Osteocyte (in vitro differentiated cells): ENCODE measurements around the gene GABRA6. TPM values are rescaled to one million over a fixed set of nuclear protein-coding genes. Genes with fewer than 3 reads are reported as not detected.

ENCODE experiments used
- DNase-seq: peaks from one replicate; pipeline ENCODE4 v3.0.0; 2021; ENCODE audit warnings: mixed read lengths; ENCODE audit not compliant: unreplicated experiment; ENCODE audit errors: extremely low spot score
- H3K27ac Mint-ChIP-seq: one replicate; pipeline ENCODE4 v1.8.0; 2021; ENCODE audit warnings: mild to moderate bottlenecking, mixed read lengths; ENCODE audit not compliant: unreplicated experiment
- H3K27me3 Mint-ChIP-seq: one replicate; pipeline ENCODE4 v1.8.0; 2021; ENCODE audit warnings: mixed read lengths; ENCODE audit not compliant: unreplicated experiment
- H3K36me3 Mint-ChIP-seq: one replicate; pipeline ENCODE4 v1.8.0; 2021; ENCODE audit warnings: mixed read lengths; ENCODE audit not compliant: unreplicated experiment
- H3K4me1 Mint-ChIP-seq: one replicate; pipeline ENCODE4 v1.8.0; 2021; ENCODE audit warnings: mixed read lengths; ENCODE audit not compliant: unreplicated experiment
- H3K4me3 Mint-ChIP-seq: one replicate; pipeline ENCODE4 v1.8.0; 2021; ENCODE audit warnings: mild to moderate bottlenecking, moderate library complexity, mixed read lengths; ENCODE audit not compliant: unreplicated experiment
- H3K9me3 Mint-ChIP-seq: one replicate; pipeline ENCODE4 v1.8.0; 2021; ENCODE audit warnings: mixed read lengths; ENCODE audit not compliant: unreplicated experiment
- CTCF ChIP-seq: fragments of 200-600 bp; sonication (generic); IDR thresholded peaks from 2 replicates; pipeline ENCODE4 v1.5.0; 2021; ENCODE audit warnings: antibody characterized with exemption, mild to moderate bottlenecking, moderate library complexity
- total RNA-seq: library from RNA; stranded (reverse); gene quantifications from 2 replicates; pipeline ENCODE4 v1.2.1, GENCODE V29; 2021

GABRA6 gene
- total RNA-seq, 1 donor from 2014 or later = not detected

- peaks cover 3% of the 10 kb centered on the region for H3K9me3 Mint-ChIP-seq
- H3K4me3 Mint-ChIP-seq = no peak overlapping the region
- H3K36me3 Mint-ChIP-seq = no peaks in the 10 kb centered on the region
- H3K4me1 Mint-ChIP-seq = no peaks in the 10 kb centered on the region
- no peak for DNase-seq
- no peak for TF ChIP-seq CTCF
- no peaks in the 10 kb centered on the region for H3K27me3 Mint-ChIP-seq
- H3K27ac Mint-ChIP-seq = no peak overlapping the region
These were observed 22.1 kb upstream of the GABRA6 start for GRCh38 chr5:161663431-161663830.

DNA sequence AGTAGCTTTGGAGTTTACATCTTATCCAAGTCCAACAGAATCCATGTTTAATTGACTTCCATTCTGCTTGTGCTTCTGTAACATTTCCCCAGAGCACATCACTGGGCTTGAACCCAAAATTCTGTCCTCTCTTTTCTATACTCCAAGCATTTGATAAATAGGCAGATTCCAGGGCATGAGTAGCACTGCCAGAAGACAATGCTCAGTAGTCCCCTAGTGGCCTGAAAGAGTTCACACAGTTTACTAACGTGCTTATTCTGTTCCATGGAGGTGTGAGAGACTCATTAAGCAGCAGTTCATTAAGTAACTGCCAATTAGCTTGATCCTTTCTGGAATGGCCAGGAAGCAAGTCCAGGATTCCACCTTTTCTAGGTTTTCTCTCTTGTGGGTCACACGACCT, 9.4 kb upstream of the GABRA6 start:
- Mint-ChIP-seq H3K4me1 (no peaks in the 10 kb centered on the region), H3K4me3 (no peak overlapping the region), H3K9me3 (no peaks in the 10 kb centered on the region), H3K36me3 (no peaks in the 10 kb centered on the region), H3K27me3 (no peaks in the 10 kb centered on the region), H3K27ac (no peak overlapping the region)
- TF ChIP-seq CTCF = peak; percentile 15
- DNase-seq = no peak

DNA sequence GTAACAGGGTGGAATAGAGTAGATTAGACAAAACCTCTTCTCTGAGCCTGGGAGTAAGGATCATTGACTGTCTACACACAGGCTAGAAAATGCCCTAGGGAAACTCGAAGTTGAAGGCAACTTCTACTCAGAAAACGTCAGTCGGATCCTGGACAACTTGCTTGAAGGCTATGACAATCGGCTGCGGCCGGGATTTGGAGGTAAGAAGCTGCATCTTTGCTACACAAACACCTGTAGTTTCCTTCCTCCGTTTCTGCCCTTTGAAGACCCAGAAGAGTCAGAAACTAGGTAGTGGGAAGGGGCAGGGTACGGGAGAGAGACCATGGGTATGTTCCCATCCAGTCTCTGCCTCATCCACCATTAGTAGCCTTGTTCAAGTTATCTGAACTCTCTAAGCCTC, 628 bp downstream of the GABRA6 start:
- Mint-ChIP-seq H3K4me3 (no peak overlapping the region), H3K9me3 (no peaks in the 10 kb centered on the region)

GRCh38 chr5:161686881-161687280, 1.4 kb downstream of the GABRA6 start:
- no peak for DNase-seq
- no peak for TF ChIP-seq CTCF
- no peaks in the 10 kb centered on the region for H3K36me3 Mint-ChIP-seq
- no peaks in the 10 kb centered on the region for H3K9me3 Mint-ChIP-seq
- no peaks in the 10 kb centered on the region for H3K4me1 Mint-ChIP-seq
- no peak overlapping the region for H3K27ac Mint-ChIP-seq
- no peaks in the 10 kb centered on the region for H3K27me3 Mint-ChIP-seq
- no peak overlapping the region for H3K4me3 Mint-ChIP-seq

More for the DNA sequence above, 628 bp downstream of the GABRA6 start:
- no peak for TF ChIP-seq CTCF
- H3K27ac Mint-ChIP-seq = no peak overlapping the region
- H3K27me3 Mint-ChIP-seq = no peaks in the 10 kb centered on the region
- H3K36me3 Mint-ChIP-seq = no peaks in the 10 kb centered on the region
- no peak for DNase-seq
- no peaks in the 10 kb centered on the region for H3K4me1 Mint-ChIP-seq

- no peaks in the 10 kb centered on the region for H3K4me1 Mint-ChIP-seq
- no peak overlapping the region for H3K27ac Mint-ChIP-seq
- DNase-seq = no peak
- no peak overlapping the region for H3K4me3 Mint-ChIP-seq
- no peak for TF ChIP-seq CTCF
- no peaks in the 10 kb centered on the region for H3K36me3 Mint-ChIP-seq
- no peaks in the 10 kb centered on the region for H3K9me3 Mint-ChIP-seq
- no peaks in the 10 kb centered on the region for H3K27me3 Mint-ChIP-seq
These were observed 1.8 kb downstream of the GABRA6 start for GRCh38 chr5:161687316-161687715.
